Measurements from ENCODE around the gene MSI2. TPM values are rescaled to one million over a fixed set of nuclear protein-coding genes. Genes with fewer than 3 reads are reported as not detected.

MSI2 gene
- total RNA-seq, 1 donor from 2014 or later: 22.8 TPM

DNA sequence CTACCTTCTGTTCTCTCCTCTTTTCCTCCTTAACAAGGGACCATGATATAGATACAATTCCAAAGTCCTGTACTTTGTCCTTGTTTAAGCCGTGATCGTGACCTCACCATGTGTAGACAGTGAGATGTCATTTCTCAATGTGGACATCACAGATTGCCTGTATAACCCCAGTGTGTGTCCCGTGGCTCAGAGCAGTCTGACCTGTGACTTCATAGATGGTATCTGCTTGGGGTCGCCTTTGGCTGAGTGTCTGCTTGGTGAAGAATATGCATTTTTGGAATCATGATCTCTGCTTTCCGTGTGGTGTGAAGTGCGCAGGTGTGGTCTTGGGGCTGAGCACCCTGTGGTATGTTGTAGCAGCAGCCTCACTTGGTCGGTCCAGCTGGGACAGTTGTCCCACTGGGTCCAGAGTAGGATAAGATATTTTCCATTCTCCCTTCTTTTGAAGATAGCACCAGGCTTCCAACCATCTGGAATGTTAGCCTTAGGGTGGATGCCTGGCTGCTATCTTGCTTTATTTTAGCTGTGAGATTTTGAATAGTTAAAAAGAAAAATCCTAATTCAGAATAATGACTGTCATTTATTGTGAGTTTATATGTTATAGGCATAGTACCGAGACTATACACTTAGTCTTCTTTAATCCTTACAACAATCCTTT, 13.4 kb downstream of the MSI2 start:
- no peak for DNase-seq (ENCODE audit: low read depth, low spot score)

- no peak for DNase-seq (ENCODE audit: low read depth, low spot score)
These were observed 14.5 kb downstream of the MSI2 start for GRCh38 chr17:57270801-57271245.

DNA sequence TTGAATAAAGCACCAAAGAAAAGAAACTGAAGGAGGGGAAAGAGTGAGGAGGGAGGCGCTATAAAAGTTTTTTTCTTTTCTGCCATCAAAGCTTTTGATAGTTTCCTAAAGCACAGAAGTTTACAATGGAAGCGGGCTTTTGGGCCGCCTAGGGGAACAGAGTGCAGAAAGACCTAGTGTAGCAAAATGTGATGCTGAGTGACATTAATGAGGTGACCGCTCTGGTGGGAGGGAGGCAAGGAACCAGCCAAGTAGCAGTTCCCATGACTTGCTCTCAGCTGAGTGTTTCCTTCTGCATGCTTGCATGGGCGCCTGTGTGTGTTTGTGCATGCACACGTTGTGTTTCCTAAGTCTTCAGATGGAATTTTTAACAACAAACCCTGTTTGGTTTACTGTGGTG, 15.5 kb downstream of the MSI2 start:
- DNase-seq (ENCODE audit: low read depth, low spot score): no peak

DNA sequence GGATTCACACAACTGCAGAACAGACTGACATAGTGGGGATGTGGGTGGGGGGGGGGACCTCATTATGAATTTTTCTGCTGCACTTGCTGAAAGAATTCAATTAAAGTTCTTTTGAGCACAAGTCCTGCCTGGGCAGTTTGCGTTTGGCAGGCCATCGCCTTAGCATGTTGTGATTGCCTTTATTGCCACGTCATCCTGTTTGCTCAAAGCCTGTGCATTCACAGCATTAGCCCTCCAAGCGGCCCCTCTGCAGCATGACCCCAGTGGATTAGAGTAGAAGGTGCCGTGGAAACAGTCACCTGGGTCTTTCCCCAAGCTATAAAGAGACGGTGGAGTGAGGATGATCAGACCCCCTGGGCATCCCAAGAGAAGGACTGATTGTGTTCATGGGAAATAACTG, 17.2 kb downstream of the MSI2 start:
- DNase-seq (ENCODE audit: low read depth, low spot score): no peak

DNA sequence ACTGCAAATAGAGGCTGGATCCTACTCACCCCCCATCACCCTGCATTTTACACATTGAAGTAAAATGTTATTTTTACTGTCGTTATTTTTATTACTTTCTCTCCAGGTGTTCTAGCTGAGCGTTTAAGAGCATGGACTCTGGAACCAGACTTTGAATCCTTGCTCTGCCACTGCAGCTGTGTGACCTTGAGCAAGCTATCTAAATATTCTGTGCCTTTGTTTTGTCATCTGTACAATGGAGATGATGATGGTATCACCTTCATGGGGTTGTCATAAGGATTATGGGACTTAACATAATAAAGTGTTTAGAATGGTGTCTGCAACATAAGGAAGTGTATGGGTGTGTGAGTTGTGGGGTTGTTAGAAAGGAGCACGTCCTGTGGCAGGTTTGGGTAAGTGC, 17.8 kb downstream of the MSI2 start:
- no peak for DNase-seq (ENCODE audit: low read depth, low spot score)

DNA sequence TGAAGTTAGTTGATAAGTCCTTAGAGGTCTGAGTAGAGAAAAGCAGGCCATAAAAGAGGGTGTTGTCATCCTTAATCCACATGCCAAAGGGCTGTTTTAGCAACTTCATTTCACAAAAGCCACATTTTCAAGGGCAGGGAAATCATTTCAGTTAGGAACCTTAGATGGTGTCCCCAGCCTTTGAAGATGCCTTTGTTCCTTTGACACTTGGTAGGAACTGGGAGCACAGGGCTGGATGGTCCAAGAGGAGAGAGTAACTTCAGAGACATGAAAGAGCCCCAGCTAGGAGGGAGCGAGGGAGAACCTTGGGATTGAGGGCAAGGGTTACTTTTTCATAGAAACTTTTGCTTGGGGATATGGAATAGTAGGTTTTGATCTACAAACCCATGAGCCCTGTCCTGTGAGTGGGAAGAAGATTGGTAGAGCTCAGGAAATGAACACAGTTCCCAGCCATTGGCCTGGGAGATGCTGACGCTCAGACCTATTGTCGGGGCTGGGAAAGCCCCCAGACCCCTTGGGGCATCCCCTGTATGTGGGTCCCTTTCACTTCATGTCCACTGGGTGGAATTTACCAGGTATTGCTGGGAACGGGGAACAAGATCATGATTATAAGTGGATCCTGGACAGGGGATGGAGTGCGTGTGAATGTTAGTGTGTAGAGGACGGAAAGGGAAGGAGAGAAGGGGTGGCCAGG, 18.9 kb downstream of the MSI2 start:
- DNase-seq (ENCODE audit: low read depth, low spot score): no peak

DNA sequence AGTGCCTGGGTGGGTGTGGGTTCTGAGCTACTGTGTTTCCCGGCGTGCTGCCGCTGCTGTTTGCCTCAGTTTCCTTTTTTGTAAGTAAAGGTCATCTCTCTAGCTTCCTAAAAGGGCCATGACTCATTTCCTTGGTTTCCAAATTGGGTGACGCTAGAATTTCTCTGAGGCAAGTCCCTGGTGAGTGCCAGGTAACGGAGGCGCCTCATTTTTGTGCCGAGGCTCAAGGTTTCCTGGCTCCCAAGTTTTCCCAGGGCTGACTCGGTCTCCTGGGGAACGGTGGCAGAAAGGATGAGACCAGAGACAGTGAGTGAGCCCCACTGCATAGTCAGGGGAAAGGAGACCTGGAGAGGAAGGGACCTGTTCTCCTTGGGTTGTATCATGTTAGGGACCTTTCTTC, 20.3 kb downstream of the MSI2 start:
- no peak for DNase-seq (ENCODE audit: low read depth, low spot score)

DNA sequence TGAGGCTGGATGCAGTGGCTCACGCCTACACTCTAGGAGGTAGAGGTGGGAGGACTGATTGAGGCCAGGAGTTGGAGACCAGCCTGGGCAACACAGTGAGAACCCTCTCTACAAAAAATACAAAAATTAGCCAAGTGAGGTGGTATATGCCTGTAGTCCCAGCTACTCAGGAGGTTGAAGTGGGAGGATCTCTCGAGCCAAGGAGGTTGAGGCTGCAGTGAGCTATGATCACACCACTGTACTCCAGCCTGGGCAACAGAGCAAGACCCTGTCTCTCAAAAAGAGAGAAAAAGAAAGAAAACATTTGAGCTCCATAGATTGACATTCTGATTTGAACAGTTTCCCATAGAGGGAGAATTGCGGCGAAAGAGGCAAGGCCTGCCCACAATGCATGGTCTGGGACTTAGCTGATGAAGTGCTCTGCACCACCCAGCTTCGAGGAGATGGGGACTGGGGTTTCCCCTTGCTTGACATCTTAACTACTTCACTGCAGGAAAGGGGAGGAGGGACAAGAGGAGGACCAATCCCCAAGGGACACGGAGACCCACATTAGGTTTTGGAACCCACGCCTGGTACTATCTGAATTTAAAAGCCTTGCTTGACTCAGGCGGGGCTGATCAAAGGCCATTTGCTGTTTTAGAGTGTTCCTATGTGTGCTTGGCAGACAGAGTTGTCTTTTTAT, 21.7 kb downstream of the MSI2 start:
- no peak for DNase-seq (ENCODE audit: low read depth, low spot score)

DNA sequence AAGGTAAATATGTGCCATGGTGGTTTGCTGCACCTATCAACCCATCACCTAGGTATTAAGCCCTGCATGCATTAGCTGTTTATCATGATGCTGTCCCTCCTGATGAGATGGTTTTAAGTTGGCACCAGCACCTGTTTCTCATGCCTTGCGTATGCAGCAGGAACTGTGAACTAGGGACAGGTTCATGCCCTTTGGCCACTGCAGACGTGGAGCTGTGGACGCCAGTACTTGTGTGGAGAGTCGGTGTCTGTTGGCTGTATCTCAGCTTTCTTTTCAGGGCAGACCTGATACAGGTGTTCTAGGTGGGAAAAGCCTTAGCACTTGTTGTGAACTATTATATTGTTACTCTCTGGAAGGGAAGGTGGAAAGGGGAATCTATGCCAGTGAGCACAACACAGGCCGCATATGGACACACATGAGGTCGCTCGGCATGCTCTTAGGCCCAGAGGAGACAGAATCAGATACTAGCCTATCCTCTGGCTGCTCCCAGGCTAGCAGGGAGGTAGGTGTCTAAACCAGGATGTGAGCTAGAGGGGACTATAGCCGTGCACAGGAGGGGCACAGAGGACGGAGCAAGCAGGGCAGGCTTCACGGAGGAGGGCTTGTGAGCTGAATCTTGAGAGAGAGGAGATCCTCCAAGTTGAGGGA, 22.5 kb downstream of the MSI2 start:
- no peak for DNase-seq (ENCODE audit: low read depth, low spot score)

GRCh38 chr17:57279432-57279831, 23.1 kb downstream of the MSI2 start:
- DNase-seq (ENCODE audit: low read depth, low spot score): no peak

DNA sequence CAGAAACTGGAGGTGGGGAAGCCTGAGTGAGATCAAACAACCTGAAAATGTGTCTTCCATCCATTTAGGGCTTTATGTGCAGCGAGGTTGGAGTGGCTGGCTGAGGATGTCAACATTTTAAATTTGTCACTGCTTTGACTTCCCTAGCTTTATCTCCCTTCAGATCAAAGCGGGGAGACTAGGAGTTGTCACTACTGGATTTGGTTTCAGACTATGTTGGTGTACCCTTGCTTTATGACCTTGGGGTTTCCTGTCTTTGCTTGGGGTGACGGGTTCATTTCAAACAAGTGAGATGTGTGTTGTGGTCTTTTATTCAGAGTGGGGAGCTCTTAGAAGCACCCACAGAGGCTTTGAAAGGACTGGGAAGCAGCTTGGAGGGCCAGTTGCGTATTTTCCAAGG, 25.6 kb downstream of the MSI2 start:
- DNase-seq (ENCODE audit: low read depth, low spot score): no peak

GRCh38 chr17:57282296-57282695, 26.0 kb downstream of the MSI2 start:
- DNase-seq (ENCODE audit: low read depth, low spot score): no peak

- DNase-seq (ENCODE audit: low read depth, low spot score): no peak
These were observed 27.1 kb downstream of the MSI2 start for GRCh38 chr17:57283203-57283971.

DNA sequence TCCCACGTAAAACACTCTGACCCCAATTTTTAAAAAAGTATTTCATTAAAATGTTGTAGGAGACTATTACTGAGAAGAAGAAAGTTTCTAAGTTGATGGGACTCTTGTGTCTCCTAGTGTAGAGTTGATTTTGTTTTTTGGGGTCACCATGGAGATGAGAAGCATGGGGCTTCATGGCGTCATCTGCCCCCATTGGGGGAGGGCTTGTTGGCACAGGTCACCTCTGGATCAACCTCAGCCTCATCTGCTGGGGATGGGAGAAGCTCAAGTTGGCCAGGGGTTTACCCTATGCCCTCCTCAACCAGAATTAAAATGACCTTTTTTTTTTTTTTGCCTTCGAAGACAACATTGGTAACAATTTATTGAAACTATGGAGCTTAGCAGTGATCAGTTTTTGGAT, 28.3 kb downstream of the MSI2 start:
- DNase-seq (ENCODE audit: low read depth, low spot score): no peak

GRCh38 chr17:57284984-57285646, 28.8 kb downstream of the MSI2 start:
- no peak for DNase-seq (ENCODE audit: low read depth, low spot score)

- DNase-seq (ENCODE audit: low read depth, low spot score): no peak
These were observed 29.4 kb downstream of the MSI2 start for GRCh38 chr17:57285701-57286100.

DNA sequence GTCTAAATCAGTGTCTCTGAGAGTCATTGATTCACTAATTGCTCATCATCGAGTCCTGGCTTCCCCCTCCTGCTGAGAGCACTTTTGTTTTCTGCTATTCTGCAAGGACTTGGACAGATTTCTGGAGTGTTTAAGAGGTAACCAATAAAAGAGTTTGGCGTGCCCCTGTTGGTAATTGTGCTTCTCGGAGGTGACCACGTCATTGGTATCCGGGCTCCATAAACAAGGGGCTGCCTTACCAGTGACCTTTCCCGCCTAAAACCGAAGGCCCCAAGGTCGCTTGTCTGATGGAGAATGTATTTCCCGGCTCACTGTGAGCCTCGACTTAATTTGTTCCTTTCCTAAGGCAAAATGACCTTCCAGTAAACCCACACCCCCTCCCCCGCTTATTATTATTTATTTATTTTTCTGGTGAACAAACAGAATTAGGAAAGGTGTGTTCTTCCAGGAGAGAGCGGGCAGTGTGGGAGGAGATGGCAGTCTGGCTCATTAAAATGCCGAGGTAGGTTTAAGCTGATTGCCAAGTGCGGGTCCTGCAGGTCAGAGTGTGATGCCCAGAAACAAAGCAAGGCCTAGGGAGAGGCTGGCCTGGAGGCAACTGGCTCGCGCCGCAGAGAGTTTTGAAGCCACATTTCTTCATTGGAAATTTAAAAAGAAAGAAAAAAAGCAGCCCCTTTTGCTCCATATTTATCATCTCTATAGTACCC, 30.2 kb downstream of the MSI2 start:
- no peak for DNase-seq (ENCODE audit: low read depth, low spot score)

DNA sequence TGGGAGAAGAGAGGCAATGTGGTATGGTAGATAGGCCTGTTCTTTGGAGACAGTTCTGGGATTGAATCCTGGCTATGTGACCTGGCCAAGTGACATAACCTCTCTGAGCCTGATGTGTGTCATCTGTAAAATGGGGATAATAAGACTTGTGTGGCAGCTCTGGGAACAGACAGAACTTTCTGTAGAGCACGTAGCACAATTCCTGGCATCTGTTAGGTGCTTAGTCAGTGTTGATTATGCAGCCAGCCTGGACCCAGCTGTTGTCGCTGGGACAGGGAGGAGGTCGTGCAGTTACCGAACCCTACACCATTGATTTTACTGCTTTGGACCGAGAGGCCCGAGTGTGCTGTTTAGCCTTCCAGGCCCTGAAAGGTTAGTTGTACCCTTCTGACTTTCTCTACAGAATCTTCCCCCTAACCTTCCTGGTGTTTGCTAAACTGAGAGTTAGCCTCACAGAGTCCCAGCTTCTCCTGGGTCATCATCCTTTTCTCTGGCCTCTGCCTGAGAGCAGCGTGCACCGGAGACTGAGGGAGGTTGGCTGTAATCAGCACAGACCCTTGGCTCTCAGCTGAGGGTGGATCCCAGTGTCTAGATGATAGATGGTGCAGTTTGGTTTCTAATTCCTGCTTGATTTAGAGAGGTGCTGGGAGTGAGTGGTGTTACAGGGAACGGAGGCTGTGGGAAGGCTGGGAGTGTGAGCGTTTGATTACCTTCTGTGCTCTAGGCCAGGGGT, 31.9 kb downstream of the MSI2 start:
- DNase-seq (ENCODE audit: low read depth, low spot score): no peak

DNA sequence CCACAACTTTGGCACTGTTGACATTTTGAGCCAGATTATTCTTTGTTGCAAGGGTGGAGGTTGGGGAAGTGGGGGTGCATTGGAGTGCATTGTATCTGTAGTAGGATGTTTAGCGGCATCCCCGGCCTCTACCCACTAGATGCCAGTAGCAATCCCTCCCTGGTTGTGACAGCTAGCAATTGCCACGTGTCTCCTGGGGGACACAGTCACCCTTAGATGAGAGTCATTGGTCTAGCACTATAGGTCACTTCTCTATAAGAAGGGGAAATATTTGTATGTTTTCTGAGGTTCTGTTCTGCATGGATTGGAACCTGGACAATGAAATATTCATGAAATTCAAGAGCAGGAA, 32.4 kb downstream of the MSI2 start:
- no peak for DNase-seq (ENCODE audit: low read depth, low spot score)

GRCh38 chr17:57289130-57289529, 32.8 kb downstream of the MSI2 start:
- no peak for DNase-seq (ENCODE audit: low read depth, low spot score)

All from pulmonary artery endothelial cell (primary cell).